Measurements from ENCODE around the gene MICALL1.
"Not testable (repeated sequence)": the region's sequence is repeated elsewhere in the genome, so short reads cannot be mapped to it uniquely, and the experiment has no call there.

The MICALL1 gene

DNA sequence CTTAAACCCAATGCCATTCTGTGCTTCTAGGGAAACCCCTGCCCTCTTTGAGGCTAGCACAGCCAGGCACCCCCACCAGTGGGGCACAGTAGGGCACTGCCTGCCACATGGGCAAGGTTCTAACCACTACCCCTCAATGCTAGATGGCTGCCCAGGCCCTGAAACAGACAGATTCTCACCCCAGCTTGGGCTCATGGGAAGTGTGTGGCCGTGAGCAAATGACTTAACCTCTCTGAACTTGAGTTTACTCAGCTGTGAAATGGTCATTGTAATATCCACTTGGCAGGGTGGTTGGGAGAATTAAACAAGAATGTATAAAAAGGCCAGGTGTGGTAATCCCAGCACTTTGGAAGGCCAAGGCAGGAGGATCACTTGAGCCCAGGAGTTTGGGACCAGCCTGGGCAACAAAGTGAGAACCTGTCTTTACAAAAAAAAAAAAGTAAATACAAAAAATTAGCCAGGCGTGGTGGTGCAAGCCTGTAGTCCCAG is 24.9 kb downstream of the MICALL1 start:
- DNase-seq: no peak

DNA sequence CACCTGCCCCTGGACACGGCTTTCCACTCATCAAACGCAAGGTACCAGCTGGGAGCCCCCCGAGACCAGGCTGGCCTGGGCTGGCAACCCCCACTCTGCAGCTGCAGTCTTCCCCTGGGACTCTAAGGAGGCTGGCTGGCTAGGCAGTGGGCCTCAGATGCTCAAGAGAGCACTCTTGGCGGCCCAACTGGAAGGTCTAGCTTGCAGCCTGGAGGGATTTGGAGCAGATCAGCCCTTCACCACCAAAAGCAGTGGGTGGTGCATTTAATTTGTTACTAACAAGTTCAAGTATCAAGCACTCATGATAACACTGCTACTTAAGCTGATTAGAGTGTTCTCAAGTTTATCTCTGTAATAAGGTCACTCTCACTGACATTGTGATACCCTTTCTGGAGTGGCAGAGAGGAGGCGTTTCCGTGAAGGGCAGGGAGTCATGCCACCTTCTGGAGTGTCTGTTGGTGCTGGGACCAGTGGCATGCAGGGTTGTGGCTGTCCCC is 25.8 kb downstream of the MICALL1 start:
- DNase-seq: peak; percentile 48

DNA sequence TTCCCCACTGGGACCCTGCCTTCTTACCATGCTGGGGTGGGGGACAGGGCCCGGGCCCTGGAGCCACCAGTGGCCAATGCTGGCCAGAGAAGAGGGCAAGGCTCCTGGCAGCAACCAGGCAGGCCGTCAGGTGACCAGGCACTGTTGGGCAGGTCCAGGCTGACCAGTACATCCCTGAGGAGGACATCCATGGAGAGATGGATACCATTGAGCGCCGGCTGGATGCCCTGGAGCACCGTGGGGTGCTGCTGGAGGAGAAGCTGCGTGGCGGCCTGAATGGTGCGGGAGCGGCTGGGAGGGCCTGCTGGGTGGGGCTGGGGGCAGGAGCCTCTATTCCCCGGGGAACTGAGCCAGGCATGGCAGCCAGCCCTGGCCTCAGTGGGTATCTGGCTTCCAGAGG is 26.3 kb downstream of the MICALL1 start:
- no peak for DNase-seq

DNA sequence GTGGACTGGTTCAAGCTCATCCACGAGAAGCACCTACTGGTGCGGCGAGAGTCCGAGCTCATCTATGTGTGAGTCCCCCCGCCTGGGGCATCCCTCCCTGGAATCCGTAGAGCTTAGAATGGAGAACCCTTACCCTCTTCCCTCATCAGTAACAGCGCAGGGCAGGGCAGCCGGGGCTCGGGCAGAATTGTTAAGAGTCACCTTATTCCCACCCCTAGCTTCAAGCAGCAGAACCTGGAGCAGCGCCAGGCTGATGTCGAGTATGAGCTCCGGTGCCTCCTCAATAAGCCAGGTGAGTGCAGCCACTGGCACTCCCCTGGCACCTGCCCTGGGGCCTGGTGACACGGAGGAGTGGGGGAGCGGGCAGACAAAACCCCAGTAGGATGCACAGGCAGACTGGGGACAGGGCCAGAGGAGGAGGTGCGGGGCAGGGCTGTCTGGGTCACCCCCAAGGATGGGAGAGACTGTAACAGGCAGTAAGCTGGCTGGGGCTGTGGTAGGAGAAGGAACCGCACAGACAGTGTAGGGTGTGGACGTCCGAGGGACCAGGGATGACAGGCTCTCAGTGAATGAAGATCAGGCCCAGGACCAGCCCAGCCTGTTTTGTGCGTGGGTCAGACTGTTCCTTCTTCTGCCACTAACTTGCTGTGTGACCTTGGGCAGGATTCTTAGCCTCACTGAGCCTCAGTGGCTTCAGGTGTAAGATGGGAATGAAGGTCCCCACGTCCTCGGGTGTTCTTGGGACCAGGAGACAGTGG is 26.9 kb downstream of the MICALL1 start:
- DNase-seq: no peak

DNA sequence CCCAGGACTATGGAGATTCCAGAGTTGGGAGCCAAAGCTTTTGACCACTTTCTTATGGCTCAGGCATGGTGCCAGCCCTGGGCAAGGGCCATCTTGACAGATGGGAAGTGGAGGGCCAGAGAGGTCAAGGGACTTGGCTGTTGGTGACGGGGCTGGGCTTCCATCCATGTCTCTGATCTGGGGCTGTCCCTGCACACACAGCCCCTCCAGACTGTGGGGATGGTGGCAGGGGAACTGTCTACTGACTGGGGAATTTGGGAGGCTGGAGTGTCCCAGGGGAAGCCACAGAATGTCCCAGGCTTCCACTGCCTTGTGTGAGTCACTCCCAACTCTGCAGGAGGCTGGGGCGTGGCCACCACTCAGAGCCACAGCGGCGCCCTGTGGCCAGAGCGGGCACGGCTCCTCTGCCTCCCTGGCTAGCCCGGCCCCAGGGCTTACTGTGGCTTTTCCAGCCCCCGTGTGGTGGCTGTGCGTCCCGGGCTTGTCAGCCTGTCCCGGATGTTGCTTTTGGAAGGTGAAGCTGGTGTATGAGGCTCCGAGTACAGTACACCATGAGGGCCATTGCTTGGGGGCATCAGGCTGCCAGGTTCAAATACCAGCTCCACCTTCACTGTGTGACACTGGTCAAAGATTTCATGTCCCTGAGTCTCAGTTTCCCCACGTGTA is 27.7 kb downstream of the MICALL1 start:
- peak; percentile 34 for DNase-seq

DNA sequence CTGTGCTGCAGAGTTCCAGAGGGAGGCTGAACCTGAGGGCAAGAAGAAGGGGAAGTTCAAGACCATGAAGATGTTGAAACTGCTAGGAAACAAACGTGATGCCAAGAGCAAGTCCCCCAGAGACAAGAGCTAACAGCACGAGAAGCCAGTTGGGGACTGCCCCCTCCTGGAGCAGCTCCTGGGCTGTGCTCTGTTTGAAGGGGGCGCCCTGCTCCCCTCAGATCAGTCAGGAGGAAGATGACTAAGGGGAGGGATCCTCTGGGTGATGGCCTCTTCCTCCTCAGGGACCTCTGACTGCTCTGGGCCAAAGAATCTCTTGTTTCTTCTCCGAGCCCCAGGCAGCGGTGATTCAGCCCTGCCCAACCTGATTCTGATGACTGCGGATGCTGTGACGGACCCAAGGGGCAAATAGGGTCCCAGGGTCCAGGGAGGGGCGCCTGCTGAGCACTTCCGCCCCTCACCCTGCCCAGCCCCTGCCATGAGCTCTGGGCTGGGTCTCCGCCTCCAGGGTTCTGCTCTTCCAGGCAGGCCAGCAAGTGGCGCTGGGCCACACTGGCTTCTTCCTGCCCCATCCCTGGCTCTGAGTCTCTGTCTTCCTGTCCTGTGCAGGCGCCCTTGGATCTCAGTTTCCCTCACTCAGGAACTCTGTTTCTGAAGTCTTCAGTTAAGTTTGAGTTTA is 34.7 kb downstream of the MICALL1 start:
- DNase-seq: no peak

DNA sequence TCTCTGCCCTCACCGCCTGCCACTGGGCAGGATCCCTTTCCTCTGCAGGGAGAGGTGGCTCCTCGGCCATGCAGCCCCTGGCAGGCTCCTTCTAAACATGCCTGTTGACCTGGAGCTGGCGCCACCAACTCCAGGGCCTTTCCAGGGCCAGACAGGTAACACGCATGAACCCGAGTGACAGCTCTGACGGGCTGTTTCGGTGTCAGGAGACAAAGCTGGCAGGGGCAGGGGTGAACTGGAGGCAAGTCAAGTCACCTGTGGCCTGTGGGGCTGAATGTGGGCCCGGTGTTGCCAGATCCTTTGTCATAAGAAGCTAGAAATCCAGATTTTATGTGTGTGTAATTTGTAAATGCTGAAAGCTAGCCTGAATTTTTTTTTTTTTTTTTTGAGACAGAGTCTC is 36.0 kb downstream of the MICALL1 start:
- DNase-seq: no peak

DNA sequence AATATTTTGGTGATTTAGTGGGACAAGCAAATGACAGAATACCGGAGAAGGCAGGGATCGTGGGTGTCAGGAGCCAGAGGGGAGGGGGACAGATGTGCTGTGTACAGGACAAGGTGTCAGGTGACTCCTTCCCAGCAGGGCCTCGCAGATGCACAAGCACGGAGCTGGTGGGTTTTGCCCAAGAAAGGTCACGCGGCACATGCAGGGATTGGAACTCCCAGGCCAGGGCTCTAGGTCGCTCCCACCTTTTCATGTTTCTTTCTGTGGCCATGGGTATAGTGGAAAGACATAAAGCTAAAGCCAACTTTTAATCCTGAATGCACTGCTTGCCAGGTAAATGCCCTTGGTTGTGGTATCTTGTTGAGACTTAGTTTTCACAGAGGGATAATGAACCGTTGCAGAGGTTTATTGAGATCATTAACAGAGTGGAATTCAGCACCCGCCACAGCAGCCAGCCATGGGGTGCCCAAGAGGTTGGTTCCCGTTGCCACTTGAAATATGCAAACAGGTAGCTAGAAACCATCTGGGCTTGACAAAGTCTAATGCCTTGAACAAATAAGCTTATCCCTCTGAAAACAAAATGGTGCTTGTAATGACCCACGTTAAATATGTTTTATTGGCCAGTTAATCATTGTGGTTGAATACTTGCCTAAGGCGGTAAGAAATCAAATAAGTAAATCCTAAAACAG is 37.2 kb downstream of the MICALL1 start:
- no peak for DNase-seq

DNA sequence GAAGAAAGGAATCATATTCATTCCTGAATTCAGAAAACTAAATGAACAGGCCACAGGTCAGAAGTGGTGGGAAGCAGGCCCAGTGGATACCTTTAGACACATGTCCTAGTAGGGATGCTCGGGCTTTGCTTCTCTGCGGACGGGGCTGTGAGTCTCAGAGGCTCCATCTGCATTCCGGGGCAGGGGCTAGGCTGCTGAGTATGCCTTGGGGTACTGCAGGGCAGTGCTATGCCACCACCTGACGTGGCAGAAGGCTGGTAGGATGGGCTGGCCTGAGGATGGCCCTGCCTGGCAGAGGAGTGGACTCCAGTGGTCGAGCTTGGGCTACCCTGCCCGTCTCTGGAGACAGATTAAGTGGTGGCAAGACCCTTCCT is 37.7 kb downstream of the MICALL1 start:
- DNase-seq: no peak

DNA sequence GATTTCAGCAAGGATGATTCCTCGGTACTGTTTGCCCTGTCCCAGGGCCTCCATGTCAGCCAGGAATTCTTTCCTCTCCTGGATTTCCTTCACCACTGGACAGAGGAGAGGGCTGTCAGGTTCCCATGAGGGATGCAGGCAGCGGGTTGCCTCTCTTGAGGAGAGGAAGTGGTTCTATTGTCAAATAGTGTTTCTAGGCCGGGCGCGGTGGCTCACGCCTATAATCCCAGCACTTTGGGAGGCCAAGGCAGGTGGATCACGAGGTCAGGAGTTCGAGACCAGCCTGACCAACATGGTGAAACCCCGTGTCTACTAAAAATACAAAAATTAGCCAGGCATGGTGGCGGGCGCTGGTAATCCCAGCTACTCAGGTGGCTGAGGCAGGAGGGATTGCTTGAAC is 38.3 kb downstream of the MICALL1 start:
- DNase-seq: not testable (repeated sequence)

DNA sequence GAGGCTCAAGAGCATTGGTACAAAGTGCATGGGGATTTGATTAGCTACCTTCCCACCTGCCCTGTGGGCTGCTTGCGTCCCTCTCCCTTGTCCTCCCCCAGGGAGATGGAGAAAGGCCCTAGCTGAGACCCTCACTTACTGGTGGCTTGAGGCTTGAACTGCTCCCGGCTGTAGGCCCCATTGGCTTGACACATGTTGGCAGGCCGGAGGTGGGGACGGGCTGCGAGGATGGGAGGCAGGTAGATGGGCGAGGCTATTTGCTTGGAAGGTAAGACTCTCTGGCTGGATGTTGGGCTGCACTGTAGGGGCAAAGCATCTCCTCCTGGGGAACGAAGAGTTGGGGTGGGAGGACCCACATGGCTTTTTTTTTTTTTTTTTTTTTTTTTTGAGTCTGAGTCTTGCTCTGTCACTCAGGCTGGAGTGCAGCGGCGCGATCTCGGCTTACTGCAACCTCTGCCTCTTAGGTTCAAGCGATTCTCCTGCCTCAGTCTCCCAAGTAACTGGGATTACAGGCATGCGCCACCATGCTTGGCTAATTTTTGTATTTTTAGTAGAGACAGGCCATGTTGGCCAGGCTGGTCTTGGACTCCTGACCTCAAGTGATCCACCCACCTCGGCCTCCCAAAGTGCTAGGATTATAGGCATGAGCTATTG is 41.2 kb downstream of the MICALL1 start:
- DNase-seq: not testable (repeated sequence)

DNA sequence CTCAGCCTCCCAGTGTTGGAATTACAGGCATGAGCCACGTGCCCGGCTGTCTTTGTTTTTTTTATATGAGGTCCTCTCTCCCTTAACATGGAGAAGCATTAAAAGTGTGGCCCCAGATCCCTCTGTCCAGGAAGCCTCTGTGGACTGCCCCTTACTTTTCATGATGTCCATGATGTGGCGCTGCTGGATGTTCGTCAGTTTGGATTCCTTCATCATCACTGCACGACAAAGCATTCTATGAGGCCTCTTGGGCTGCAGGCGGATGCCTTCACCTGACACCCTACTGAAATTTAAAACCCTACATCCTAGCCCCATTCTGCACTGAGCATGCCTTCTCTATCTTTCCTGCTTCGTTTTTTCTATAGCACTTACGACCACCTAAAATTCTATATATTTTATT is 45.2 kb downstream of the MICALL1 start:
- no peak for DNase-seq

DNA sequence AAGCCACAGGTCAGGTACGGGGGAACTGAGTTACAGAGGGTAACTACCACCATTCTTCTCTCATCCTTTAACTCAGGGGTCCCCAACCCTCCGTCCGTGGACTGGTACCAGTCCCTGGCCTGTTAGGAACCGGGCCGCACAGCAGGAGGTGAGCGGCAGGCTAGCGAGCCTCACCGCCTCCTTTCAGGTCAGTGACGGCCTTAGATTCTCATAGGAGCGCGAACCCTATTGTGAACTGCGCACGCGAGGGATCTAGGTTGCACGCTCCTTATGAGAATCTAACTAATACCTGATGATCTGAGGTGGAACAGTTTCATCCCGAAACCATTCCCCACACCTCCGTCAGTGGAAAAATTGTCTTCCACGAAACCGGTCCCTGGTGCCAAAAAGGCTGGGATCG is 46.5 kb downstream of the MICALL1 start:
- not testable (repeated sequence) for DNase-seq

DNA sequence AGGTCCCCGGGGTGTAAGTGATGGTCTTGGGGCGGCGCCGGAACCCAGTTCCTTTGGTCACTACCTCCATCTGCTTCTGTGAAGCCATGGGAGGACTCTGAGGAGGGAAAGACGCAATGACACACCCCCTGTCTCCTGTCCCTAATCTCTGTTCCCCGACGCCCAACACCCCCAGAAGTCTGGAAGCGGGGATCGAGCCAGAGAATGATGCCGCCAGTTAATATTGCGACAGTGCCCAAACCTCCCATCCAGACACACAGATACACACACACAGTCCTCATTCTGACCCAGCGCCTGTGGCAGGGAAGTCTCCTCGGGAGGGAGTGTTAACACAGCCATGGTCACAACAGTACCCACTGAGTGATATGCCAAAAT is 47.0 kb downstream of the MICALL1 start:
- no peak for DNase-seq

DNA sequence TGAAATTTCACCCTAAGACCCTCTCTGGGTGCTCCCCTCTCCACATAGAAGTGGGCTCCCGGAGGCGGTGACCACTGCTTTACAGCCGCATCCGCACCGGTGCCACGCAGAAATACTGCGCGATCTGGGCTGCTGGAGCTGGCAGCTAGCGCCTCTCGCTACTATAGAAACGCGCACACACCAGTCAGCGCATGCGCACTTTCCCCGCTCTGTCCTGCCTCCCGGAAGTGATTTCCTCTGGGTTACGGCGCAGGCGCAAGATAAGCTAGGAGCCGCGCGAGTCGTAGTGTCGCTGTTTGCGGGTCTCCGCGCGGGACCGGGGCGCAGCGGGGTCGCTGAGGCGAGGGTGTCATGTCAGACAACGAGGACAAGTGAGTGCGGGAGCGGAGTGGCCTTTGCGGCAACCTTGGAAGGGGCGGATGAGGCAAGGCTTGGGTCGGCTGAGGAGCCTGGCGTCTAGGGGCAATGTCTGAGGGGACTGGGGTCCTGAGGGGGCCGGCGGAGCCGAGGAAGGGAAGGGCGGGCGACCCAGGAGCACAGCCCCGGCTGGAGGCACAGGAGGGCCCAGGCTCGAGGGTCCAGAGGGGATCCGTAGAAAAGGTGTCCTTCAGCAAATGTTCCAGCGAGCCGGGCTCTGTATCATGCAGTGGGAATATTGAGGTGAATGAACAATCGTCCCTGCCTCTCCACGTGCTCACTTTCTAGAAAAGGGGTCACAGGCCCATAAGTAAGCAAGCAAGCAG is 47.5 kb downstream of the MICALL1 start, which contains the start of the genes C22orf23 and POLR2F:
Gene C22orf23, minus strand, starts transcription at position 165 of the 743 bp plus-strand sequence. CDS start 452 bp downstream, outside the sequence.
Gene POLR2F, plus strand, starts transcription at position 263 of the 743 bp plus-strand sequence. Its CDS starts 89 bp downstream, at position 352.
- peak; percentile 66 for DNase-seq

DNA sequence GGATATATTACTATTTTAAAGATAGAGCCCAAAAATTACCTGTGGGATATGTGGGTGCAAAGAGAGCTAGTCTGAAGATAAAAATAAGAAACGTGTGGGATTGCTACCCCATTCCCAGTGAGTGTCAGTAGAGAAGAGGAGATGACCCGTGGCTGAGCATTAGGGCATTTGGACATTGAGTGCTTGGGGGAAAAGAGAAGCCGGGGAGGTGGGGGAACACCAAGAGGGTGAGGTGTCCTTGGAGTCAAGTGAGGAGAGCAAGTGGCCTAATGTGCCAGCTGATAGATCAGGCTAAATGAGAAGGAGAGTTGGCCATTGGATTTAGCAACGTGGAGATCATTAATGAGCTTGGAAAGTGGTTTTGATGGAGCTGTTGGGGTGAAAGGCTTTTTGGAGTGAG is 48.6 kb downstream of the MICALL1 start:
- no peak for DNase-seq

DNA sequence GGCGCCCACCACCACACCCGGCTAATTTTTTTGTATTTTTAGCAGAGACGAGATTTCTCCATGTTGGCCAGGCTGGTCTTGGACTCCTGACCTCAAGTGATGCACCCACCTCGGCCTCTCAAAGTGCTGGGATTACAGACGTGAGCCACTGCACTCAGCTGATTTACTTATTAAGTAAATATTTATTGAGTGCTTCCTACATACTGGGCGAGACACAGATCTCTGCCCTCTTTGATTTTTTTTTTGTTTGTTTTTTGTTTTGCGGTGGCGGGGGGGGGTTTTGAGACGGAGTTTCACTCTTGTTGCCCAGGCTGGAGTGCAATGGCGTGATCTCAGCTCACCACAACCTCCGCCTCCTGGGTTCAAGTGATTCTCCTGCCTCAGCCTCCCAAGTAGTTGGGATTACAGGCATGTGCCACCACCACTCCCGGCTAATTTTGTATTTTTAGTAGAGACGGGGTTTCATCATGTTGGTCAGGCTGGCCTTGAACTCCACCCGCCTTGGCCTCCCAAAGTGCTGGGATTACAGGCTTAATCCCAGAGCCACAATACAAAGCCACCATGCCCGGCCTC is 49.8 kb downstream of the MICALL1 start:
- DNase-seq: not testable (repeated sequence)

DNA sequence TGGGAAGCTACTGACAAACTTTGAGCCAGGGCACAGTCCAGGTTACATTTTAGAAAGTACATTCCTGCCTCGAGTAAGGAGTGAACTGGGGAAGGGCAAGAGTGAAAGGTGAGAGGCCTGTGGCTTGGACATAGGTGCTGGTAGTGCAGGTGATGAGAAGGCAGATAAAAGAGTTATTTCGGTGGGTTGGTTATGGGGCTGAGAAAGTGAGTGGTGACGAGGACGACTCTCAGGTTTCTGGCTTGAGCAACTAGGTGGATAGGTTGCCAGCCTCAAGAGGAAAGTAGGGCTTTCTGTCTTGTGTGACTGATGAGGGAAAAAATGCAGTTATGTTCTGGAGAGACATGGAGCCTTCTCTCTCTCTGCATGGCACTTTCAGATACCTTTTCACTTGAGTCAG is 51.1 kb downstream of the MICALL1 start:
- no peak for DNase-seq

DNA sequence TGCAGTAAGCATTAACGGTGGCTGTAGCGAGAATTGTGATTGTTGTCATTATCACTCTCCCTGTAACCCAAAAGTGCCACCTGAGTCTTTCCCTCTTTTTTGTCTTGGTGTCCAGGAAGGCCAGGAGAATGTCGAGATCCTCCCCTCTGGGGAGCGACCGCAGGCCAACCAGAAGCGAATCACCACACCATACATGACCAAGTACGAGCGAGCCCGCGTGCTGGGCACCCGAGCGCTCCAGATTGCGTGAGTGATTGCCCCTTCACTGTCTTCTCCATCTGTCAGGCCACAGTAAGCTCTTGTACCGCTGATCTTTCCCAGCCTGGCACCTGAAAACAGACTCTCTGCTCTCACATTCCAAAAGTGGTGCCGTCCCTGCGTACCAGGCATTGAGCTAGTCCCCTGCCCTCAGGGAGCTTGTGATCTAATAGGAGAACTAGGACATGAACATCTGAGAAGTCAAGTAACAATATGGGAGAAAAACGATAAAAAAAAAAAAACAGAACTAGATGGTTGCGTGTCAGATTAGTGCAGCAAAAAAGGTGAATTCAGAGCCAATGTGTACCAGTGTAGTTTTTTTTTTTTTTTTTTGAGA is 53.2 kb downstream of the MICALL1 start:
- DNase-seq: no peak

DNA sequence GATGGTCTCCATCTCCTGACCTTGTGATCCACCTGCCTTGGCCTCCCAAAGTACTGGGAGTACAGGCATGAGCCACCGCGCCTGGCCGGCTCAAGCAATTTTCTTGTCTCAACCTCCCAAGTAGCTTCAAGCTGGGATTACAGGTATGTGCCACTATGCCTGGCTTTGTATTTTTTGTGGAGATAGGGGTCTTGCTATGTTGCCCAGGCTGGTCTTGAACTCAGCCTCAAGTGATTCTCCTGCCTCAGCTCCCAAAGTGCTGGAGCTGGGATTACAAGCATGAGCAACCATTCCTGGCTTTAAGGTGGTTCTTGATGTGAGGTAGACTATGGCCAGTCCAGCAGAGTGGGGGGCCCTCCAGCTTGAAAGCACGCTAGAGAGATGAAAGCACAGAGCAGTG is 55.0 kb downstream of the MICALL1 start:
- no peak for DNase-seq
